ENCODE results near the gene NOP53. TPM values are rescaled to one million over a fixed set of nuclear protein-coding genes. Genes with fewer than 3 reads are reported as not detected.
A peak's percentile ranks its signal among the peaks of the same experiment; 100 is the strongest.
"Not testable (repeated sequence)": the region's sequence is repeated elsewhere in the genome, so short reads cannot be mapped to it uniquely, and the experiment has no call there.

The NOP53 gene
- polyA plus RNA-seq, 1 donor from 2014 or later = 87.0 TPM

- H3F3A ChIP-seq (ENCODE audit: insufficient read depth, low read length, poor library complexity, severe bottlenecking) = no peaks in the 10 kb centered on the region
- H3K4me2 ChIP-seq (ENCODE audit: low read length) = no peak overlapping the region
- TF ChIP-seq MXI1 (conservative IDR thresholded peaks at IDR 0.05; ENCODE audit: poor library complexity, severe bottlenecking) (no peak), REST (IDR thresholded peaks at IDR 0.05; ENCODE audit: borderline replicate concordance) (no peak), TAF1 (IDR thresholded peaks at IDR 0.05; ENCODE audit: low read depth) (no peak), POLR2AphosphoS5 (IDR thresholded peaks at IDR 0.05) (no peak), RAD21 (conservative IDR thresholded peaks at IDR 0.05) (no peak), EZH2 (IDR thresholded peaks at IDR 0.05; ENCODE audit: borderline replicate concordance, insufficient read depth, low read length, poor library complexity, severe bottlenecking) (no peak), CTCF (IDR thresholded peaks at IDR 0.05; ENCODE audit: poor library complexity, severe bottlenecking) (no peak), SMC3 (conservative IDR thresholded peaks at IDR 0.05; ENCODE audit: poor library complexity) (no peak), EP300 (conservative IDR thresholded peaks at IDR 0.05; ENCODE audit: poor library complexity, severe bottlenecking) (no peak)
These were observed 18.9 kb upstream of the NOP53 start for GRCh38 chr19:47726467-47726866.

GRCh38 chr19:47728295-47728694 is 17.1 kb upstream of the NOP53 start:
- not testable (repeated sequence) for H3K4me3 ChIP-seq (ENCODE audit: low read length); H3K27me3 ChIP-seq (ENCODE audit: insufficient read depth, low read depth, low read length); H3K9me3 ChIP-seq (ENCODE audit: low read length); H3K4me2 ChIP-seq (ENCODE audit: low read length); H3F3A ChIP-seq (ENCODE audit: insufficient read depth, low read length, poor library complexity, severe bottlenecking); H3K9ac ChIP-seq (ENCODE audit: low read length); H3K9me2 ChIP-seq (ENCODE audit: insufficient read depth, low read length); H3K36me3 ChIP-seq (ENCODE audit: insufficient read depth, low read length); H3K27ac ChIP-seq (ENCODE audit: low read length); H4K20me1 ChIP-seq (ENCODE audit: insufficient read depth); H2AFZ ChIP-seq (ENCODE audit: low read depth, low read length); H3K79me2 ChIP-seq (replicated peaks; ENCODE audit: insufficient read depth, low read length)

More at GRCh38 chr19:47726467-47726866, 18.9 kb upstream of the NOP53 start:
- H2AFZ ChIP-seq (ENCODE audit: low read depth, low read length) = no peak overlapping the region
- no peaks in the 10 kb centered on the region for H3K36me3 ChIP-seq (ENCODE audit: insufficient read depth, low read length)
- H3K27me3 ChIP-seq (ENCODE audit: insufficient read depth, low read depth, low read length) = peaks cover 6% of the 10 kb centered on the region
- no peak overlapping the region for H3K4me3 ChIP-seq (ENCODE audit: low read length)
- H3K9ac ChIP-seq (ENCODE audit: low read length) = no peak overlapping the region
- H3K79me2 ChIP-seq (replicated peaks; ENCODE audit: insufficient read depth, low read length) = no peaks in the 10 kb centered on the region
- no peaks in the 10 kb centered on the region for H3K9me3 ChIP-seq (ENCODE audit: low read length)
- no peaks in the 10 kb centered on the region for H4K20me1 ChIP-seq (ENCODE audit: insufficient read depth)
- H3K27ac ChIP-seq (ENCODE audit: low read length) = no peak overlapping the region
- no peaks in the 10 kb centered on the region for H3K9me2 ChIP-seq (ENCODE audit: insufficient read depth, low read length)

- no peaks in the 10 kb centered on the region for H4K20me1 ChIP-seq (ENCODE audit: insufficient read depth)
- H3K9me2 ChIP-seq (ENCODE audit: insufficient read depth, low read length) = no peaks in the 10 kb centered on the region
- no peak overlapping the region for H2AFZ ChIP-seq (ENCODE audit: low read depth, low read length)
- no peaks in the 10 kb centered on the region for H3K36me3 ChIP-seq (ENCODE audit: insufficient read depth, low read length)
- TF ChIP-seq CTCF (IDR thresholded peaks at IDR 0.05; ENCODE audit: poor library complexity, severe bottlenecking) (no peak), EZH2 (IDR thresholded peaks at IDR 0.05; ENCODE audit: borderline replicate concordance, insufficient read depth, low read length, poor library complexity, severe bottlenecking) (no peak), EP300 (conservative IDR thresholded peaks at IDR 0.05; ENCODE audit: poor library complexity, severe bottlenecking) (no peak), POLR2AphosphoS5 (IDR thresholded peaks at IDR 0.05) (no peak), TAF1 (IDR thresholded peaks at IDR 0.05; ENCODE audit: low read depth) (no peak), SMC3 (conservative IDR thresholded peaks at IDR 0.05; ENCODE audit: poor library complexity) (no peak), MXI1 (conservative IDR thresholded peaks at IDR 0.05; ENCODE audit: poor library complexity, severe bottlenecking) (no peak), REST (IDR thresholded peaks at IDR 0.05; ENCODE audit: borderline replicate concordance) (no peak), RAD21 (conservative IDR thresholded peaks at IDR 0.05) (no peak)
- H3K4me2 ChIP-seq (ENCODE audit: low read length) = no peak overlapping the region
- H3F3A ChIP-seq (ENCODE audit: insufficient read depth, low read length, poor library complexity, severe bottlenecking) = no peaks in the 10 kb centered on the region
- peak overlapping the region; percentile 30 for H3K4me3 ChIP-seq (ENCODE audit: low read length)
- no peak overlapping the region for H3K27ac ChIP-seq (ENCODE audit: low read length)
- no peak overlapping the region for H3K9ac ChIP-seq (ENCODE audit: low read length)
- no peaks in the 10 kb centered on the region for H3K9me3 ChIP-seq (ENCODE audit: low read length)
- H3K27me3 ChIP-seq (ENCODE audit: insufficient read depth, low read depth, low read length) = peaks cover 6% of the 10 kb centered on the region
- H3K79me2 ChIP-seq (replicated peaks; ENCODE audit: insufficient read depth, low read length) = no peaks in the 10 kb centered on the region
These were observed 15.9 kb upstream of the NOP53 start for GRCh38 chr19:47729468-47729798.
